ENCODE results near the gene HPGD. TPM values are rescaled to one million over a fixed set of nuclear protein-coding genes. Genes with fewer than 3 reads are reported as not detected.

The HPGD gene
- polyA plus RNA-seq, 1 of the 3 experiments (the other 2 are of a cell fraction): not detected

DNA sequence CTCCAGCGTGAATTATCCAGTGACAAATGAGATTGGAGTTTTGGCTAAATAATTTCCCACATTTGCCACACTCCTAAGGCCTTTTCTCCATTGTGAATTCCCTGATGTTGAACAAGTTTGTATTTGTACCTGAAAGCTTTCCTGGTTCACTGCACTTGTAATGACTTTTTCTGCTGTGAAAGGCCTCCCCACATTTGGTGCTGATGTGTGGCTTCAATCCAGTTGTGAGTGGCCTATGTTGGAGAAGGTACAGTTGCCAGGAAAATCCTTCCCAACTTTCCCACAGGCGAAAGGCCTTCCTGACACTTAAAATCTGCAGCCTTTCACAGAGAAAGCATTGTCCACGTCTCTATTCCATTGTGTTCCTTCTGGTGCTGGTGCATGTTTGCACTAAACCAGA, 17.3 kb upstream of the HPGD start (continued):
- TF ChIP-seq, protein P1, sequence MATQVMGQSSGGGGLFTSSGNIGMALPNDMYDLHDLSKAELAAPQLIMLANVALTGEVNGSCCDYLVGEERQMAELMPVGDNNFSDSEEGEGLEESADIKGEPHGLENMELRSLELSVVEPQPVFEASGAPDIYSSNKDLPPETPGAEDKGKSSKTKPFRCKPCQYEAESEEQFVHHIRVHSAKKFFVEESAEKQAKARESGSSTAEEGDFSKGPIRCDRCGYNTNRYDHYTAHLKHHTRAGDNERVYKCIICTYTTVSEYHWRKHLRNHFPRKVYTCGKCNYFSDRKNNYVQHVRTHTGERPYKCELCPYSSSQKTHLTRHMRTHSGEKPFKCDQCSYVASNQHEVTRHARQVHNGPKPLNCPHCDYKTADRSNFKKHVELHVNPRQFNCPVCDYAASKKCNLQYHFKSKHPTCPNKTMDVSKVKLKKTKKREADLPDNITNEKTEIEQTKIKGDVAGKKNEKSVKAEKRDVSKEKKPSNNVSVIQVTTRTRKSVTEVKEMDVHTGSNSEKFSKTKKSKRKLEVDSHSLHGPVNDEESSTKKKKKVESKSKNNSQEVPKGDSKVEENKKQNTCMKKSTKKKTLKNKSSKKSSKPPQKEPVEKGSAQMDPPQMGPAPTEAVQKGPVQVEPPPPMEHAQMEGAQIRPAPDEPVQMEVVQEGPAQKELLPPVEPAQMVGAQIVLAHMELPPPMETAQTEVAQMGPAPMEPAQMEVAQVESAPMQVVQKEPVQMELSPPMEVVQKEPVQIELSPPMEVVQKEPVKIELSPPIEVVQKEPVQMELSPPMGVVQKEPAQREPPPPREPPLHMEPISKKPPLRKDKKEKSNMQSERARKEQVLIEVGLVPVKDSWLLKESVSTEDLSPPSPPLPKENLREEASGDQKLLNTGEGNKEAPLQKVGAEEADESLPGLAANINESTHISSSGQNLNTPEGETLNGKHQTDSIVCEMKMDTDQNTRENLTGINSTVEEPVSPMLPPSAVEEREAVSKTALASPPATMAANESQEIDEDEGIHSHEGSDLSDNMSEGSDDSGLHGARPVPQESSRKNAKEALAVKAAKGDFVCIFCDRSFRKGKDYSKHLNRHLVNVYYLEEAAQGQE (IDR thresholded peaks at IDR 0.05; ENCODE audit: low read depth, low read length): no peak

DNA sequence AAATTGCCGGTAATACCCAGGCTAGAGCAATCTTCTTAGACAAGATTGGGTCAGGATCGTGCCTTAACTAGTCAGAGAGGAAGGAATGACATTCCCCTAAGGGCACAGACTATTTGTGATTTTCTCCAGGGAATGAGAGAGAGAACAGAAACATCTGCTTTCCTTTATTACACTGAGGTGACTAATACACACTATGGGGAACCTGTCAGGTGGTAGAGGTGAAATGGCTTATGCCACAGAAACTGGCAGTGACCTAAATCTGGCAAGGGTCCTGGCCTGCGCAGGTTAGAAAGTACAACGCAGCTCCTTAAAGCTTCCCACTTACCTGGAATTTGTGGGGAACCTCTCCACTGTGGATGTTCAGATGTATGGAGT, 16.6 kb upstream of the HPGD start:
- CTCF ChIA-PET: no interaction called here
- TF ChIP-seq RAD21 (IDR thresholded peaks at IDR 0.05; ENCODE audit: low read length) (no peak), MXI1 (IDR thresholded peaks at IDR 0.05; ENCODE audit: low read depth, low read length) (no peak), POLR2AphosphoS5 (IDR thresholded peaks at IDR 0.05; ENCODE audit: low read depth, low read length) (no peak), NFIC (IDR thresholded peaks at IDR 0.05; ENCODE audit: borderline replicate concordance) (no peak), GATA2 (CRISPR knock-in tag; IDR thresholded peaks at IDR 0.05) (no peak), NRF1 (IDR thresholded peaks at IDR 0.05; ENCODE audit: low read depth, low read length) (no peak), SMC3 (IDR thresholded peaks at IDR 0.05; ENCODE audit: low read depth, low read length) (no peak)
- TF ChIP-seq, protein P1 (IDR thresholded peaks at IDR 0.05; ENCODE audit: low read depth, low read length): no peak
- TF ChIP-seq, protein P2, sequence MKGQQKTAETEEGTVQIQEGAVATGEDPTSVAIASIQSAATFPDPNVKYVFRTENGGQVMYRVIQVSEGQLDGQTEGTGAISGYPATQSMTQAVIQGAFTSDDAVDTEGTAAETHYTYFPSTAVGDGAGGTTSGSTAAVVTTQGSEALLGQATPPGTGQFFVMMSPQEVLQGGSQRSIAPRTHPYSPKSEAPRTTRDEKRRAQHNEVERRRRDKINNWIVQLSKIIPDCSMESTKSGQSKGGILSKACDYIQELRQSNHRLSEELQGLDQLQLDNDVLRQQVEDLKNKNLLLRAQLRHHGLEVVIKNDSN (IDR thresholded peaks at IDR 0.05; ENCODE audit: borderline replicate concordance, low read depth): no peak
- TF ChIP-seq, protein P3, sequence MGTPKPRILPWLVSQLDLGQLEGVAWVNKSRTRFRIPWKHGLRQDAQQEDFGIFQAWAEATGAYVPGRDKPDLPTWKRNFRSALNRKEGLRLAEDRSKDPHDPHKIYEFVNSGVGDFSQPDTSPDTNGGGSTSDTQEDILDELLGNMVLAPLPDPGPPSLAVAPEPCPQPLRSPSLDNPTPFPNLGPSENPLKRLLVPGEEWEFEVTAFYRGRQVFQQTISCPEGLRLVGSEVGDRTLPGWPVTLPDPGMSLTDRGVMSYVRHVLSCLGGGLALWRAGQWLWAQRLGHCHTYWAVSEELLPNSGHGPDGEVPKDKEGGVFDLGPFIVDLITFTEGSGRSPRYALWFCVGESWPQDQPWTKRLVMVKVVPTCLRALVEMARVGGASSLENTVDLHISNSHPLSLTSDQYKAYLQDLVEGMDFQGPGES (IDR thresholded peaks at IDR 0.05; ENCODE audit: low read depth, low read length): no peak
- TF ChIP-seq, protein P4, sequence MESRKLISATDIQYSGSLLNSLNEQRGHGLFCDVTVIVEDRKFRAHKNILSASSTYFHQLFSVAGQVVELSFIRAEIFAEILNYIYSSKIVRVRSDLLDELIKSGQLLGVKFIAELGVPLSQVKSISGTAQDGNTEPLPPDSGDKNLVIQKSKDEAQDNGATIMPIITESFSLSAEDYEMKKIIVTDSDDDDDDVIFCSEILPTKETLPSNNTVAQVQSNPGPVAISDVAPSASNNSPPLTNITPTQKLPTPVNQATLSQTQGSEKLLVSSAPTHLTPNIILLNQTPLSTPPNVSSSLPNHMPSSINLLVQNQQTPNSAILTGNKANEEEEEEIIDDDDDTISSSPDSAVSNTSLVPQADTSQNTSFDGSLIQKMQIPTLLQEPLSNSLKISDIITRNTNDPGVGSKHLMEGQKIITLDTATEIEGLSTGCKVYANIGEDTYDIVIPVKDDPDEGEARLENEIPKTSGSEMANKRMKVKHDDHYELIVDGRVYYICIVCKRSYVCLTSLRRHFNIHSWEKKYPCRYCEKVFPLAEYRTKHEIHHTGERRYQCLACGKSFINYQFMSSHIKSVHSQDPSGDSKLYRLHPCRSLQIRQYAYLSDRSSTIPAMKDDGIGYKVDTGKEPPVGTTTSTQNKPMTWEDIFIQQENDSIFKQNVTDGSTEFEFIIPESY (IDR thresholded peaks at IDR 0.05; ENCODE audit: borderline replicate concordance, low read depth): no peak
- TF ChIP-seq, protein P5, sequence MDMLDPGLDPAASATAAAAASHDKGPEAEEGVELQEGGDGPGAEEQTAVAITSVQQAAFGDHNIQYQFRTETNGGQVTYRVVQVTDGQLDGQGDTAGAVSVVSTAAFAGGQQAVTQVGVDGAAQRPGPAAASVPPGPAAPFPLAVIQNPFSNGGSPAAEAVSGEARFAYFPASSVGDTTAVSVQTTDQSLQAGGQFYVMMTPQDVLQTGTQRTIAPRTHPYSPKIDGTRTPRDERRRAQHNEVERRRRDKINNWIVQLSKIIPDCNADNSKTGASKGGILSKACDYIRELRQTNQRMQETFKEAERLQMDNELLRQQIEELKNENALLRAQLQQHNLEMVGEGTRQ (IDR thresholded peaks at IDR 0.05; ENCODE audit: borderline replicate concordance, low read depth, low read length): no peak

More for the DNA sequence above, 16.6 kb upstream of the HPGD start:
- H3K4me1 ChIP-seq (ENCODE audit: control insufficient read depth in 1 of 2, insufficient read depth in 2 of 2, low read depth in 1 of 2, low read length in 1 of 2): no peaks in the 10 kb centered on the region
- no peak for DNase-seq
- POLR2A ChIA-PET: no interaction called here
- no peaks in the 10 kb centered on the region for H3K27me3 ChIP-seq (ENCODE audit: insufficient read depth)
- no peaks in the 10 kb centered on the region for H3K36me3 ChIP-seq (replicated peaks in 1 of 2; ENCODE audit: control insufficient read depth in 1 of 2, insufficient read depth in 2 of 2, low read length in 1 of 2)
- WGBS (ENCODE audit: low lambda C conversion rate): 33% methylated on average over 4 of the region's 4 CpGs
- no peak overlapping the region for H3K4me2 ChIP-seq
- H3F3A ChIP-seq (replicated peaks; ENCODE audit: insufficient read depth): no peaks in the 10 kb centered on the region
- H3K9me2 ChIP-seq: no peaks in the 10 kb centered on the region
- no peaks in the 10 kb centered on the region for H3K79me2 ChIP-seq (ENCODE audit: insufficient read depth)
- no peak overlapping the region for H3K27ac ChIP-seq (ENCODE audit: low read depth in 2 of 2, low read length in 1 of 2)
- no peaks in the 10 kb centered on the region for H4K20me1 ChIP-seq (ENCODE audit: insufficient read depth)
- H2AFZ ChIP-seq (ENCODE audit: low read depth): no peak overlapping the region
- no peaks in the 10 kb centered on the region for H3K9me3 ChIP-seq
- no peak overlapping the region for H3K9ac ChIP-seq
- H3K4me3 ChIP-seq (ENCODE audit: low read depth in 2 of 2, low read length in 1 of 2): no peak overlapping the region

Data from SK-N-SH (cell line).